NCI-H1048 (cell line): ENCODE results near the gene CNTFR.

Experiments used
- DNase-seq: peaks from one replicate; lab custom pipeline; 2025; lab: John Stamatoyannopoulos, UW

CNTFR gene

GRCh38 chr9:34522971-34523797 lies 66.3 kb downstream of the CNTFR start, which contains the start of gene ENHO:
ENHO (minus strand) TSS chr9:34522990; CDS start chr9:34521695, 1,295 bp downstream.
- peak; percentile 72 for DNase-seq

GRCh38 chr9:34522091-34522887 lies 67.2 kb downstream of the CNTFR start:
- no peak for DNase-seq

GRCh38 chr9:34521406-34522045 lies 68.0 kb downstream of the CNTFR start:
- DNase-seq = no peak

- no peak for DNase-seq
Observed at GRCh38 chr9:34520505-34521385, 68.8 kb downstream of the CNTFR start.

- no peak for DNase-seq
Observed at GRCh38 chr9:34520096-34520495, 69.4 kb downstream of the CNTFR start.

- no peak for DNase-seq
Observed at GRCh38 chr9:34519321-34520020, 70.1 kb downstream of the CNTFR start.

- DNase-seq = no peak
Observed at GRCh38 chr9:34518896-34519295, 70.6 kb downstream of the CNTFR start.

- DNase-seq = no peak
Observed at GRCh38 chr9:34518110-34518616, 71.4 kb downstream of the CNTFR start.

- no peak for DNase-seq
Observed at GRCh38 chr9:34517185-34517584, 72.3 kb downstream of the CNTFR start.

GRCh38 chr9:34515959-34516358 lies 73.6 kb downstream of the CNTFR start:
- no peak for DNase-seq

GRCh38 chr9:34514816-34515215 lies 74.7 kb downstream of the CNTFR start:
- no peak for DNase-seq

GRCh38 chr9:34514401-34514800 lies 75.1 kb downstream of the CNTFR start:
- DNase-seq = no peak

- DNase-seq = no peak
Observed at GRCh38 chr9:34513567-34514214, 75.8 kb downstream of the CNTFR start.

- no peak for DNase-seq
Observed at GRCh38 chr9:34512131-34513078, 77.1 kb downstream of the CNTFR start.

GRCh38 chr9:34510497-34511468 lies 78.7 kb downstream of the CNTFR start:
- DNase-seq = no peak

- DNase-seq = no peak
Observed at GRCh38 chr9:34508951-34509350, 80.6 kb downstream of the CNTFR start.

GRCh38 chr9:34508463-34508862 lies 81.1 kb downstream of the CNTFR start:
- DNase-seq = no peak

GRCh38 chr9:34507966-34508365 lies 81.6 kb downstream of the CNTFR start:
- no peak for DNase-seq
